GM23248 (cell line): ENCODE data around the gene IL10RA. TPM values are rescaled to one million over a fixed set of nuclear protein-coding genes. Genes with fewer than 3 reads are reported as not detected.

Experiments
- DNase-seq: peaks from one replicate; pipeline ENCODE4 v3.0.0-alpha.2; 2015
- H2AFZ ChIP-seq: fragments of 200-600 bp; sonication (generic); 2 replicates; pipeline ENCODE4 v1.6.1; 2016; ENCODE audit warnings: antibody characterized with exemption
- H3F3A ChIP-seq: fragments of 200-600 bp; sonication (generic); 2 replicates; pipeline ENCODE4 v1.6.1; 2016; ENCODE audit warnings: mild to moderate bottlenecking, antibody characterized with exemption, mixed run types; ENCODE audit not compliant: insufficient read depth
- H3K27ac ChIP-seq: fragments of 200-600 bp; sonication (generic); 2 replicates; pipeline ENCODE4 v1.5.1; 2016; ENCODE audit warnings: mild to moderate bottlenecking
- H3K27me3 ChIP-seq: fragments of 200-600 bp; sonication (generic); replicated peaks from 2 replicates; pipeline ENCODE4 v1.6.1; 2016; ENCODE audit warnings: mild to moderate bottlenecking; ENCODE audit not compliant: insufficient read depth
- H3K36me3 ChIP-seq: fragments of 200-600 bp; sonication (generic); 2 replicates; pipeline ENCODE4 v1.6.1; 2016; ENCODE audit warnings: low read depth, mild to moderate bottlenecking
- H3K4me1 ChIP-seq: fragments of 200-600 bp; sonication (generic); 2 replicates; pipeline ENCODE4 v1.6.1; 2016; ENCODE audit warnings: mild to moderate bottlenecking; ENCODE audit not compliant: insufficient read depth
- H3K4me2 ChIP-seq: fragments of 200-600 bp; sonication (generic); one replicate; pipeline ENCODE4 v1.6.1; 2016; ENCODE audit warnings: mild to moderate bottlenecking; ENCODE audit not compliant: unreplicated experiment
- H3K4me3 ChIP-seq: fragments of 200-600 bp; sonication (generic); 2 replicates; pipeline ENCODE4 v1.5.1; 2016; ENCODE audit warnings: mild to moderate bottlenecking
- H3K79me2 ChIP-seq: fragments of 200-600 bp; sonication (generic); 2 replicates; pipeline ENCODE4 v1.6.1; 2016; ENCODE audit warnings: mild to moderate bottlenecking; ENCODE audit not compliant: insufficient read depth
- H3K9ac ChIP-seq: fragments of 200-600 bp; sonication (generic); 2 replicates; pipeline ENCODE4 v1.6.1; 2016; ENCODE audit warnings: mild to moderate bottlenecking
- H3K9me2 ChIP-seq: fragments of 200-600 bp; sonication (generic); 2 replicates; pipeline ENCODE4 v1.6.1; 2016; ENCODE audit warnings: mixed run types, mild to moderate bottlenecking, moderate library complexity; ENCODE audit not compliant: insufficient read depth
- H3K9me3 ChIP-seq: fragments of 200-600 bp; sonication (generic); one replicate; pipeline ENCODE4 v1.6.1; 2017; ENCODE audit warnings: low read depth
- H4K20me1 ChIP-seq: fragments of 200-600 bp; sonication (generic); 2 replicates; pipeline ENCODE4 v1.6.0; 2016; ENCODE audit not compliant: insufficient read depth
- EZH2 ChIP-seq: fragments of 200-600 bp; sonication (generic); IDR thresholded peaks from 2 replicates; pipeline ENCODE4 v1.6.1; 2018; ENCODE audit warnings: antibody characterized with exemption, mild to moderate bottlenecking; ENCODE audit not compliant: insufficient read depth, poor library complexity, severe bottlenecking
- EZH2phosphoT487 ChIP-seq: fragments of 200-600 bp; sonication (generic); IDR thresholded peaks from 2 replicates; pipeline ENCODE4 v1.6.1; 2018; ENCODE audit warnings: antibody characterized with exemption, moderate library complexity, mild to moderate bottlenecking, low read depth; ENCODE audit not compliant: insufficient read depth
- WGBS, 2 experiments: methylation state at CpG; one replicate each; pipeline ENCODE4 v1.1.6; 2015 to 2017; ENCODE audit warnings: low lambda C conversion rate in 2 of 2, low coverage in 1 of 2; ENCODE audit errors: missing lambda C conversion rate in 2 of 2; 5-methylcytosine and 5-hydroxymethylcytosine counted together
- in situ Hi-C: fragments of 300-500 bp; cut with MboI; formaldehyde crosslinking; loops from 2 replicates; pipeline ENCODE4 v1.15.0; 2020
- polyA plus RNA-seq: library from polyadenylated mRNA; unstranded; fragments of >200 nt; fragmentation: Nextera tagmentation; extraction: Ambion mirVana; gene quantifications from 2 replicates; pipeline ENCODE4 v1.2.1, GENCODE V29; 2016
- total RNA-seq: library from RNA; depleted of rRNA; stranded (reverse); fragments of >200 nt; shearing (Covaris generic); gene quantifications from 2 replicates; pipeline ENCODE4 v1.2.3, GENCODE V29; 2014; rRNA removed

The IL10RA gene
- total and polyA plus RNA-seq, 2 experiments from 2014 or later = not detected

DNA sequence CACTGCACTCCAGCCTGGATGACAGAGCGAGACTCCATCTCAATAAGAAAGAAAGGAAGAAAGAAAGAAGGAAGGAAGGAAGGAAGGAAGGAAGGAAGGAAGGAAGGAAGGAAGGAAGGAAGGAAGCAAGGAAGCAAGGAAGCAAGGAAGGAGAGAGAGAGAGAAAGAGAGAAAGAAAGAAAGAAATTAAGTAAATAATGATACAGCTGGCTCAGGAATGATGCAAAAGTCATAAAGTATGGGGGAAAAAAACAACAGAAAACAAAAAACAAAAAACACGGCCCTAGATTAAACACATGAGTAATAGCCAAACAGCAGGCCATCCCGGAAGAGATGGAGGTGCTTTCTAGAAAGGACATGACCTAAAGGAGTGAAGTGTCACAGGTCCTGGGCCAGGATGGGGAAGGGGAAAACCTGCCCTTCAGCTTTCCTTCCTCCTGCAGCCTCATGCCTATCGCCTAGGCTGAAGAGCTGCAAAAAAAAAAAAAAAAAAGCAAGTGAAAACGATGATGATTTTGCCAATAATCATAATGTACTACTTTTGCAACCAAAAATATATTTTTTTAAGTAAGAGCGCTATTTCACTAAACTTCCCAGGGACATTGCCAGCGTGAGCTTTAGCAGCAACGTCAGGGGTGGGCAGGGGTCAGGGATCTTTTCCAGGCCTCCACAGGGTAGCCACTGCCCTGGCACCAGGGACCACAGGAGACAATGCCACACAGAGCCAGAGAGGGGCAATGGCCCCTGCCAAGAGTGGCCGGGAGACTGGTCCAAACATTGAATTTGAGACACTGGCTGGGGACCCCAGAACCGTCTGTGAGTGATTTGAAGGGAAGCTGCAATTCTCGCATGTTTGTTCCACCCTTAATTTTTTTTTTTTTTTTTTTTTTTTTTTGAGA, 62.5 kb downstream of the IL10RA start:
- H3K4me1 ChIP-seq = no peaks in the 10 kb centered on the region
- no peaks in the 10 kb centered on the region for H3K9me2 ChIP-seq
- no peak for TF ChIP-seq EZH2
- no peak for TF ChIP-seq EZH2phosphoT487
- 39 to 46% methylated on average over 11 of the region's 11 CpGs for WGBS, 2 experiments
- H3K9ac ChIP-seq = no peak overlapping the region
- no peak overlapping the region for H3K4me3 ChIP-seq
- H3K36me3 ChIP-seq = no peaks in the 10 kb centered on the region
- H2AFZ ChIP-seq = no peak overlapping the region
- H3K4me2 ChIP-seq = no peak overlapping the region
- peaks cover 12% of the 10 kb centered on the region for H3K27me3 ChIP-seq
- in situ Hi-C loops = no loop called here
- H4K20me1 ChIP-seq = no peaks in the 10 kb centered on the region
- no peaks in the 10 kb centered on the region for H3F3A ChIP-seq
- DNase-seq = no peak
- no peak overlapping the region for H3K27ac ChIP-seq
- no peaks in the 10 kb centered on the region for H3K9me3 ChIP-seq
- no peaks in the 10 kb centered on the region for H3K79me2 ChIP-seq

DNA sequence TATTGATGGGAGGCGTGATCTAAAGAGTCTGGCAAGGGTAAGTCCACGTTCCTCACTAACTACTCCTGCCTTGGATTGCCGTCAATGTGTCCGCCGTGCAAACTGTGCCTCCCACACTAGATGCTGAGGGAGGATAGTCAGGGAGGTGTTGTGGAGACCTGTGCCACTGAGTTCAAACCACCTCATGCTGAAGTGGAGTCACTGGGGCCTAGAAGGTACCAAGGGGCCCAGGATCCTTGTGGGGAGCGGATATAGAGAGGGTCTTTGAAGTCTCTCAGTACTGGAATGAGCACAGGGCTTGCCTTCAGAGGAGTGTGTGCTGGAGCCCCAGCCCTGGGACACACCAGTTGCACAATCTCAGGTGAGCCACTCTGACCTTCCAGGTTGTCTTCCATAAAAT, 63.6 kb downstream of the IL10RA start:
- no peak overlapping the region for H3K4me2 ChIP-seq
- no peaks in the 10 kb centered on the region for H3K9me2 ChIP-seq
- no peak for DNase-seq
- no peak overlapping the region for H3K4me3 ChIP-seq
- no peak overlapping the region for H3K9ac ChIP-seq
- H3F3A ChIP-seq = no peaks in the 10 kb centered on the region
- in situ Hi-C loops = loop anchor here (10.0 kb wide), 1 partner anchor 215 kb away; no protein-coding TSS in a partner anchor
- peaks cover 12% of the 10 kb centered on the region for H3K27me3 ChIP-seq
- H3K9me3 ChIP-seq = no peaks in the 10 kb centered on the region
- TF ChIP-seq EZH2phosphoT487 (no peak), EZH2 (no peak)
- 46 to 55% methylated on average over 6 of the region's 6 CpGs for WGBS, 2 experiments
- no peaks in the 10 kb centered on the region for H3K79me2 ChIP-seq
- no peak overlapping the region for H3K27ac ChIP-seq
- H4K20me1 ChIP-seq = no peaks in the 10 kb centered on the region
- no peaks in the 10 kb centered on the region for H3K36me3 ChIP-seq
- H2AFZ ChIP-seq = no peak overlapping the region
- H3K4me1 ChIP-seq = no peaks in the 10 kb centered on the region

DNA sequence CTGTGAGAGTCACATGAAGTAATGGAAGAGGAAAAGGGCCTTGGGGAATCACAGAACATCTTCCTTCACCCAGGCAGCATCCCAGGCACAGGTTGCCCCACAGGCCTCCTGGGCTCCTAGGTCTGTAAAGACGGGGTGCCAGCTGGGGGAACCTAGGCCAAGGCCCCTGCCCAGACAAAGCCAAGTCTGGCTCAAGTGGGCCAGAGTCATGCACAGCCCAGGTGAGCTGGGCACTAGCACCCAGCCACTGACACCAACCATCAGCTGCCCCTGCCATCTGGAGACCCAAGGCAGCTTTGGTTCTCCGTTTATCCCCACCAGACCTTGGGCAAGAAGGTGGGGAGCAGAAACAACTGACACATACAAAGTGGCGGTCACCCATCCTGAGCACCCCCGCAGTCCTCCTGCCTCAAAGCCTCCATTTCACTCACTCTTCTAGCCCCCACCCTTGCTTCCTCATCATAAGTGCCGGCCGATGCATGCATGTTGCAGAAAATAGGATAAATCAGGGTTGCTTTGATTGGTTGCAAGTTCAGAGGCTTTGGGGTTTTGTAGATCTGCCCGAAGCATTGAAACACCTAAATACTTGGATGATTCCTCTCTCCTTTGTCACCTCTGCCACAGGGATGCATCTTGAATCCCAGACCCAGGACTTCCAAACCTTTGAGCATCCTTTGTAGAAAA, 64.2 kb downstream of the IL10RA start:
- no peaks in the 10 kb centered on the region for H3K9me2 ChIP-seq
- H3K36me3 ChIP-seq = no peaks in the 10 kb centered on the region
- peaks cover 12% of the 10 kb centered on the region for H3K27me3 ChIP-seq
- in situ Hi-C loops = loop anchor here (10.0 kb wide), 1 partner anchor 216 kb away; no protein-coding TSS in a partner anchor
- no peak overlapping the region for H2AFZ ChIP-seq
- no peak for DNase-seq
- H3F3A ChIP-seq = no peaks in the 10 kb centered on the region
- no peaks in the 10 kb centered on the region for H3K4me1 ChIP-seq
- 55 to 59% methylated on average over 7 of the region's 7 CpGs for WGBS, 2 experiments
- H3K9ac ChIP-seq = no peak overlapping the region
- H3K9me3 ChIP-seq = no peaks in the 10 kb centered on the region
- no peak overlapping the region for H3K27ac ChIP-seq
- H3K4me2 ChIP-seq = no peak overlapping the region
- no peak for TF ChIP-seq EZH2
- no peak for TF ChIP-seq EZH2phosphoT487
- no peaks in the 10 kb centered on the region for H3K79me2 ChIP-seq
- H4K20me1 ChIP-seq = no peaks in the 10 kb centered on the region
- H3K4me3 ChIP-seq = no peak overlapping the region

Other genes starting within 250 kb of the IL10RA start
- gene DSCAML1, start 189.2 kb upstream of the IL10RA start, total RNA-seq = not detected in 2 replicates
- not detected in 2 replicates for gene DSCAML1, start 189.2 kb upstream of the IL10RA start, polyA plus RNA-seq
- gene FXYD2, start 161.7 kb upstream of the IL10RA start, total RNA-seq = not detected in 2 replicates
- gene FXYD2, start 161.7 kb upstream of the IL10RA start, polyA plus RNA-seq = not detected in 2 replicates
- not detected in 2 replicates for gene FXYD6, start 109.7 kb upstream of the IL10RA start, total RNA-seq
- 0.20 TPM in 1 of 2 replicates, not detected in the other for gene FXYD6, start 109.7 kb upstream of the IL10RA start, polyA plus RNA-seq
- not detected in 2 replicates for gene TMPRSS13, start 57.0 kb upstream of the IL10RA start, total RNA-seq
- gene TMPRSS13, start 57.0 kb upstream of the IL10RA start, polyA plus RNA-seq = not detected in 2 replicates
- gene TMPRSS4, start 90.7 kb downstream of the IL10RA start, total RNA-seq = not detected in 2 replicates
- not detected in 2 replicates for gene TMPRSS4, start 90.7 kb downstream of the IL10RA start, polyA plus RNA-seq
- not detected in 2 replicates for gene SMIM35, start 100.6 kb downstream of the IL10RA start, total RNA-seq
- gene SMIM35, start 100.6 kb downstream of the IL10RA start, polyA plus RNA-seq = not detected in 2 replicates
- not detected in 2 replicates for gene SCN4B, start 166.4 kb downstream of the IL10RA start, total RNA-seq
- gene SCN4B, start 166.4 kb downstream of the IL10RA start, polyA plus RNA-seq = not detected in 2 replicates
- not detected in 2 replicates for gene SCN2B, start 190.2 kb downstream of the IL10RA start, total RNA-seq
- gene SCN2B, start 190.2 kb downstream of the IL10RA start, polyA plus RNA-seq = not detected in 2 replicates
- not detected in 2 replicates for gene JAML, start 238.6 kb downstream of the IL10RA start, total RNA-seq
- not detected in 2 replicates for gene JAML, start 238.6 kb downstream of the IL10RA start, polyA plus RNA-seq